ENCODE data around the gene CNTN1. TPM values are rescaled to one million over a fixed set of nuclear protein-coding genes. Genes with fewer than 3 reads are reported as not detected.

The CNTN1 gene
- total and polyA plus RNA-seq, 2 experiments from 2014 or later: 4.2 to 4.7 TPM

GRCh38 chr12:41053046-41053445 is 360.8 kb downstream of the CNTN1 start:
- H3K36me3 ChIP-seq: no peaks in the 10 kb centered on the region
- H3K9me3 ChIP-seq (ENCODE audit: low read depth): no peaks in the 10 kb centered on the region
- no peak for DNase-seq (ENCODE audit: low read depth in 1 of 2, low spot score in 1 of 2)
- TF ChIP-seq CTCF (IDR thresholded peaks at IDR 0.05; ENCODE audit: low read depth, low read length): no peak
- H3K27ac ChIP-seq: no peak overlapping the region
- H3K27me3 ChIP-seq: no peaks in the 10 kb centered on the region
- no peak overlapping the region for H3K4me3 ChIP-seq
- H3K4me1 ChIP-seq (ENCODE audit: low read depth): no peaks in the 10 kb centered on the region

- no peaks in the 10 kb centered on the region for H3K4me1 ChIP-seq (ENCODE audit: low read depth)
- no peaks in the 10 kb centered on the region for H3K36me3 ChIP-seq
- no peaks in the 10 kb centered on the region for H3K9me3 ChIP-seq (ENCODE audit: low read depth)
- no peaks in the 10 kb centered on the region for H3K27me3 ChIP-seq
- H3K4me3 ChIP-seq: no peak overlapping the region
- no peak for TF ChIP-seq CTCF (IDR thresholded peaks at IDR 0.05; ENCODE audit: low read depth, low read length)
- DNase-seq (ENCODE audit: low read depth in 1 of 2, low spot score in 1 of 2): no peak
- no peak overlapping the region for H3K27ac ChIP-seq
These were observed 363.8 kb downstream of the CNTN1 start for GRCh38 chr12:41055875-41056577.

GRCh38 chr12:41058266-41058665 is 366.0 kb downstream of the CNTN1 start:
- no peaks in the 10 kb centered on the region for H3K36me3 ChIP-seq
- H3K4me3 ChIP-seq: no peak overlapping the region
- no peak for TF ChIP-seq CTCF (IDR thresholded peaks at IDR 0.05; ENCODE audit: low read depth, low read length)
- no peaks in the 10 kb centered on the region for H3K4me1 ChIP-seq (ENCODE audit: low read depth)
- no peak for DNase-seq (ENCODE audit: low read depth in 1 of 2, low spot score in 1 of 2)
- no peaks in the 10 kb centered on the region for H3K9me3 ChIP-seq (ENCODE audit: low read depth)
- H3K27ac ChIP-seq: no peak overlapping the region
- H3K27me3 ChIP-seq: no peaks in the 10 kb centered on the region

GRCh38 chr12:41061192-41061591 is 369.0 kb downstream of the CNTN1 start:
- Histone ChIP-seq H3K4me1 (ENCODE audit: low read depth) (peaks cover under 1% of the 10 kb centered on the region), H3K9me3 (ENCODE audit: low read depth) (no peaks in the 10 kb centered on the region), H3K27me3 (no peaks in the 10 kb centered on the region), H3K4me3 (no peak overlapping the region), H3K36me3 (no peaks in the 10 kb centered on the region), H3K27ac (no peak overlapping the region)
- TF ChIP-seq CTCF (IDR thresholded peaks at IDR 0.05; ENCODE audit: low read depth, low read length): no peak
- DNase-seq (ENCODE audit: low read depth in 1 of 2, low spot score in 1 of 2): no peak

GRCh38 chr12:41064411-41064810 is 372.2 kb downstream of the CNTN1 start:
- Histone ChIP-seq H3K27me3 (no peaks in the 10 kb centered on the region), H3K27ac (no peak overlapping the region), H3K36me3 (no peaks in the 10 kb centered on the region), H3K4me1 (ENCODE audit: low read depth) (peaks cover 24% of the 10 kb centered on the region), H3K9me3 (ENCODE audit: low read depth) (no peaks in the 10 kb centered on the region), H3K4me3 (no peak overlapping the region)
- DNase-seq (ENCODE audit: low read depth in 1 of 2, low spot score in 1 of 2): no peak
- no peak for TF ChIP-seq CTCF (IDR thresholded peaks at IDR 0.05; ENCODE audit: low read depth, low read length)

Measured in cardiac muscle cell (in vitro differentiated cells and primary cell).